Chondrocyte (in vitro differentiated cells): ENCODE data around the gene SCN9A. TPM values are rescaled to one million over a fixed set of nuclear protein-coding genes. Genes with fewer than 3 reads are reported as not detected.

Source experiments
- DNase-seq: peaks from one replicate; pipeline ENCODE4 v3.0.0; 2021; ENCODE audit warnings: mixed read lengths, low spot score
- H3K27ac Mint-ChIP-seq: one replicate; pipeline ENCODE4 v1.8.0; 2021; ENCODE audit warnings: mild to moderate bottlenecking, moderate library complexity, mixed read lengths; ENCODE audit not compliant: unreplicated experiment
- H3K27me3 Mint-ChIP-seq: 2 replicates; pipeline ENCODE4 v1.8.0; 2021; ENCODE audit warnings: low read depth, mixed read lengths
- H3K36me3 Mint-ChIP-seq: 2 replicates; pipeline ENCODE4 v1.8.0; 2021; ENCODE audit warnings: low read depth, mixed read lengths
- H3K4me1 Mint-ChIP-seq: 2 replicates; pipeline ENCODE4 v1.8.0; 2021; ENCODE audit warnings: low read depth, mild to moderate bottlenecking, mixed read lengths
- H3K4me3 Mint-ChIP-seq: one replicate; pipeline ENCODE4 v1.8.0; 2021; ENCODE audit warnings: mild to moderate bottlenecking, moderate library complexity, mixed read lengths; ENCODE audit not compliant: unreplicated experiment
- H3K9me3 Mint-ChIP-seq: 2 replicates; pipeline ENCODE4 v1.8.0; 2021; ENCODE audit warnings: low read depth, mixed read lengths
- CTCF ChIP-seq: fragments of 200-600 bp; sonication (generic); IDR thresholded peaks from 2 replicates; pipeline ENCODE4 v1.5.0; 2021; ENCODE audit warnings: antibody characterized with exemption, mild to moderate bottlenecking, moderate library complexity
- long read RNA-seq: library from polyadenylated mRNA; stranded (forward); transcript quantifications from one replicate; pipeline ENCODE4 v2.0.0, GENCODE V29; 2021
- total RNA-seq: library from RNA; stranded (reverse); gene quantifications from 3 replicates; pipeline ENCODE4 v1.2.1, GENCODE V29; 2021

The SCN9A gene
- 30.1 to 32.8 TPM (median 31.0 TPM) in 3 replicates for total RNA-seq
- long read RNA-seq, full-length matches to known transcripts = 3 of 12 reads
- long read RNA-seq, partial matches to known transcripts = 6 of 12 reads
- long read RNA-seq, other reads (novel, unspliced or antisense) = 3 of 12 reads

- H3K4me3 Mint-ChIP-seq = peak within 1 kb of the TSS; percentile 97
- peaks cover 42% of the 10 kb centered on the region for H3K4me1 Mint-ChIP-seq
- TF ChIP-seq CTCF = peak; percentile 44
- no peaks in the 10 kb centered on the region for H3K9me3 Mint-ChIP-seq
- peak within 1 kb of the TSS; percentile 82 for H3K27ac Mint-ChIP-seq
- peak; percentile 91 for DNase-seq
- no peaks in the 10 kb centered on the region for H3K27me3 Mint-ChIP-seq
- no peaks in the 10 kb centered on the region for H3K36me3 Mint-ChIP-seq
Observed at GRCh38 chr2:166375736-166376487, at the start of gene SCN9A. SCN9A (minus strand) TSS chr2:166375944; CDS start chr2:166311756, 64,188 bp downstream.

GRCh38 chr2:166424841-166425240 is 49.1 kb upstream of the SCN9A start:
- H3K4me3 Mint-ChIP-seq = no peak overlapping the region
- no peak for DNase-seq
- no peak for TF ChIP-seq CTCF
- H3K27ac Mint-ChIP-seq = no peak overlapping the region
- H3K36me3 Mint-ChIP-seq = no peaks in the 10 kb centered on the region
- H3K9me3 Mint-ChIP-seq = no peaks in the 10 kb centered on the region
- H3K27me3 Mint-ChIP-seq = no peaks in the 10 kb centered on the region
- H3K4me1 Mint-ChIP-seq = peaks cover 4% of the 10 kb centered on the region

- DNase-seq = no peak
- peak; percentile 90 for TF ChIP-seq CTCF
- no peaks in the 10 kb centered on the region for H3K27me3 Mint-ChIP-seq
- H3K4me1 Mint-ChIP-seq = peaks cover 7% of the 10 kb centered on the region
- no peak overlapping the region for H3K27ac Mint-ChIP-seq
- H3K36me3 Mint-ChIP-seq = no peaks in the 10 kb centered on the region
- H3K9me3 Mint-ChIP-seq = no peaks in the 10 kb centered on the region
- no peak overlapping the region for H3K4me3 Mint-ChIP-seq
Observed at GRCh38 chr2:166419616-166419934, 43.8 kb upstream of the SCN9A start.

GRCh38 chr2:166418853-166419615 is 43.3 kb upstream of the SCN9A start:
- no peak overlapping the region for H3K4me3 Mint-ChIP-seq
- peaks cover 7% of the 10 kb centered on the region for H3K4me1 Mint-ChIP-seq
- no peaks in the 10 kb centered on the region for H3K9me3 Mint-ChIP-seq
- no peak for DNase-seq
- no peak for TF ChIP-seq CTCF
- H3K27me3 Mint-ChIP-seq = no peaks in the 10 kb centered on the region
- H3K27ac Mint-ChIP-seq = no peak overlapping the region
- no peaks in the 10 kb centered on the region for H3K36me3 Mint-ChIP-seq

- Mint-ChIP-seq H3K4me1 (peaks cover 7% of the 10 kb centered on the region), H3K36me3 (no peaks in the 10 kb centered on the region), H3K27me3 (no peaks in the 10 kb centered on the region), H3K9me3 (no peaks in the 10 kb centered on the region), H3K27ac (no peak overlapping the region), H3K4me3 (no peak overlapping the region)
- DNase-seq = no peak
- peak; percentile 61 for TF ChIP-seq CTCF
Observed at GRCh38 chr2:166417669-166418068, 41.9 kb upstream of the SCN9A start.
